ENCODE measurements around the gene CYTH2.

Gene CYTH2

GRCh38 chr19:48466561-48467325, 2.4 kb upstream of the CYTH2 start:
- TF ChIP-seq CTCF (IDR thresholded peaks at IDR 0.05; ENCODE audit: low read depth, low read length, missing control alignments), result no peak
- H3K27ac ChIP-seq, result no peak overlapping the region
- H3K4me3 ChIP-seq (ENCODE audit: low read depth, low read length), result no peak overlapping the region
- DNase-seq, result peak; percentile 56
- no peaks in the 10 kb centered on the region for H3K27me3 ChIP-seq (replicated peaks)
- in situ Hi-C loops (cut with HindIII; ENCODE audit: low pct_ligation_motif_present, low sequenced_read_pairs), result no loop called here
- H3K36me3 ChIP-seq (replicated peaks), result peaks cover 22% of the 10 kb centered on the region

- peak overlapping the region; percentile 89 for H3K4me3 ChIP-seq (ENCODE audit: low read depth, low read length)
- H3K27ac ChIP-seq, result peak overlapping the region; percentile 94
- no peaks in the 10 kb centered on the region for H3K27me3 ChIP-seq (replicated peaks)
- peaks cover 34% of the 10 kb centered on the region for H3K36me3 ChIP-seq (replicated peaks)
- no peak for TF ChIP-seq CTCF (IDR thresholded peaks at IDR 0.05; ENCODE audit: low read depth, low read length, missing control alignments)
- in situ Hi-C loops (cut with HindIII; ENCODE audit: low pct_ligation_motif_present, low sequenced_read_pairs), result no loop called here
- DNase-seq, result peak; percentile 100
Measured at GRCh38 chr19:48468772-48469288, 339 bp upstream of the CYTH2 start.

- in situ Hi-C loops (cut with HindIII; ENCODE audit: low pct_ligation_motif_present, low sequenced_read_pairs), result no loop called here
- H3K27ac ChIP-seq, result no peak overlapping the region
- H3K4me3 ChIP-seq (ENCODE audit: low read depth, low read length), result peak overlapping the region; percentile 89
- no peak for DNase-seq
- peaks cover 46% of the 10 kb centered on the region for H3K36me3 ChIP-seq (replicated peaks)
- H3K27me3 ChIP-seq (replicated peaks), result no peaks in the 10 kb centered on the region
- TF ChIP-seq CTCF (IDR thresholded peaks at IDR 0.05; ENCODE audit: low read depth, low read length, missing control alignments), result no peak
Measured at GRCh38 chr19:48469934-48470680, 938 bp downstream of the CYTH2 start.

- DNase-seq, result no peak
- Histone ChIP-seq H3K27me3 (replicated peaks) (no peaks in the 10 kb centered on the region), H3K27ac (no peak overlapping the region), H3K36me3 (replicated peaks) (peaks cover 52% of the 10 kb centered on the region), H3K4me3 (ENCODE audit: low read depth, low read length) (no peak overlapping the region)
- in situ Hi-C loops (cut with HindIII; ENCODE audit: low pct_ligation_motif_present, low sequenced_read_pairs), result no loop called here
- no peak for TF ChIP-seq CTCF (IDR thresholded peaks at IDR 0.05; ENCODE audit: low read depth, low read length, missing control alignments)
Measured at GRCh38 chr19:48470856-48471255, 1.7 kb downstream of the CYTH2 start.

- no peak overlapping the region for H3K27ac ChIP-seq
- in situ Hi-C loops (cut with HindIII; ENCODE audit: low pct_ligation_motif_present, low sequenced_read_pairs), result no loop called here
- no peak overlapping the region for H3K4me3 ChIP-seq (ENCODE audit: low read depth, low read length)
- no peak for DNase-seq
- H3K36me3 ChIP-seq (replicated peaks), result peaks cover 60% of the 10 kb centered on the region
- TF ChIP-seq CTCF (IDR thresholded peaks at IDR 0.05; ENCODE audit: low read depth, low read length, missing control alignments), result no peak
- no peaks in the 10 kb centered on the region for H3K27me3 ChIP-seq (replicated peaks)
Measured at GRCh38 chr19:48471836-48472235, 2.7 kb downstream of the CYTH2 start.
